Heart right ventricle (tissue), 16 donors: Measurements from ENCODE around the gene GALK2. TPM values are rescaled to one million over a fixed set of nuclear protein-coding genes. Genes with fewer than 3 reads are reported as not detected.

ENCODE experiments used
- ATAC-seq, 8 donors: fragments of 200-7000 bp; cut with Tn5 transposase; one replicate each; pipeline ENCODE4 v1.9.1; 2020; ENCODE audit warnings: mild to moderate bottlenecking in 8 of 8, moderate library complexity in 8 of 8, moderate number of reproducible peaks in 1 of 8
- DNase-seq, 2 donors: peaks; one replicate each; pipeline ENCODE4 v3.0.0-alpha.2; 2020
- H3K27ac ChIP-seq, 10 donors: fragments of 200-600 bp; sonication (generic) in 2 of 10; one replicate each; pipeline versions ENCODE4 v1.5.0 to v1.8.0; 2020 to 2022; ENCODE audit warnings: mild to moderate bottlenecking in 3 of 10
- H3K27me3 ChIP-seq, 7 donors: fragments of 200-600 bp; one replicate each; pipeline ENCODE4 v1.8.0; 2021 to 2022; ENCODE audit warnings: mild to moderate bottlenecking in 2 of 7
- H3K36me3 ChIP-seq, 9 donors: fragments of 200-600 bp; sonication (generic) in 1 of 9; one replicate each; pipeline versions ENCODE4 v1.5.0 to v1.8.0; 2020 to 2022; ENCODE audit warnings: mild to moderate bottlenecking in 2 of 9
- H3K4me1 ChIP-seq, 9 donors: fragments of 200-600 bp; sonication (generic) in 1 of 9; one replicate each; pipeline versions ENCODE4 v1.5.0 to v1.8.0; 2020 to 2022; ENCODE audit warnings: mild to moderate bottlenecking in 4 of 9
- H3K4me3 ChIP-seq, 10 donors: fragments of 200-600 bp; sonication (generic) in 2 of 10; one replicate each; pipeline versions ENCODE4 v1.5.0 to v1.8.0; 2020 to 2022; ENCODE audit warnings: mild to moderate bottlenecking in 7 of 10, moderate library complexity in 2 of 10
- H3K9me3 ChIP-seq, 11 donors: fragments of 200-600 bp in 10 of 11; sonication (generic) in 2 of 11; one replicate each; pipeline versions ENCODE4 v1.5.0 to v1.8.0; 2013 to 2022; ENCODE audit warnings: mild to moderate bottlenecking in 2 of 11, control low read depth in 1 of 11, moderate library complexity in 1 of 11
- CTCF ChIP-seq, 9 donors: fragments of 200-600 bp; sonication (generic) in 2 of 9; IDR thresholded peaks; one replicate each; pipeline versions ENCODE4 v1.5.0 to v1.8.0; 2021 to 2022; ENCODE audit warnings: antibody characterized with exemption in 9 of 9, mild to moderate bottlenecking in 5 of 9, moderate library complexity in 1 of 9
- WGBS, 2 donors: extraction: QIAGEN DNeasy Blood & Tissue Kit; methylation state at CpG; one replicate each; pipeline ENCODE4 v1.1.7; 2013; ENCODE audit warnings: inconsistent platforms in 1 of 2; 5-methylcytosine and 5-hydroxymethylcytosine counted together
- intact Hi-C, 10 donors: fragments of 100-400 bp; cut with DNase I; formaldehyde crosslinking; loops; one replicate each; pipeline versions ENCODE4 v1.11.1 to v1.14.2; 2022
- long read RNA-seq, 3 donors: library from polyadenylated mRNA; unstranded; transcript quantifications; one replicate each; pipeline ENCODE4 v2.0.0, GENCODE V29; 2020 to 2021
- polyA plus RNA-seq, 2 donors: library from polyadenylated mRNA; stranded (reverse); fragments of 200-250 nt; gene quantifications; one replicate each; pipeline ENCODE4 v1.2.3, GENCODE V29; 2013
- total RNA-seq, 10 donors: library from RNA; stranded (reverse); fragmentation: NEBNext Ultra II Directional in 3 of 10; extraction: Animal tissue kit (Norgen Biotek cat#: 25700) in 3 of 10; gene quantifications; one replicate each; pipeline versions ENCODE4 v1.2.1 to v1.2.4, GENCODE V29; 2021 to 2023
- donor health status: Arrhythmogenic right ventricular cardiomyopathy.
- donor health status: ischemic (EF 13 %, LVEDD 7.1; RV severe dilation, severe dysfunction).
- donor health status: healthy with polysubstance abuse.
- donor health status: DM: no; HTN: yes; CAD: no.
- donor health status: DM: no; HTN: no; CAD: no.
- donor health status: ischemic (EF 25% LVEDD 6.9; RV normal size, moderate dysfunction).
- donor health status: ischemic (EF 25% LVEDD 5.7; RV mildly dilated, moderate dysfunction).
- donor health status: healthy.
- donor health status: DM: yes; HTN: yes; CAD: no.
- donor health status: Ischemic cardiomyopathy.
- donor health status: ischemic (EF 35%, LVEDD 5.7; RV mildly dilated, moderate dysfunction).
- donor health status: nonischemic (EF 11% LVEDD 7.7; RV severe dilation, severe dysfunction).
- donor health status: DM: yes; HTN: yes; CAD: no.
- donor health status: PGD.
- donor health status: ischemic (EF 29% LVEDD 5.4; RV normal size, mild dysfunction).
- donor health status: nonischemic (EF 23%, LVEDD 6.1; RV moderate dilation, normal function).

Gene GALK2
- 10 to 100 TPM; 28.6 to 43.9 (median 37.6) TPM for total RNA-seq
- 10 to 100 TPM in 1 of 2 donors, 1 to 10 TPM in 1; 6.2 to 30.5 TPM for polyA plus RNA-seq
- long read RNA-seq, donor 1, full-length matches to known transcripts: 12 of 36 reads
- long read RNA-seq, donor 1, partial matches to known transcripts: 2 of 36 reads
- long read RNA-seq, donor 1, other reads (novel, unspliced or antisense): 22 of 36 reads
- long read RNA-seq, donor 2, full-length matches to known transcripts: 11 of 42 reads
- long read RNA-seq, donor 2, partial matches to known transcripts: 1 of 42 reads
- long read RNA-seq, donor 2, other reads (novel, unspliced or antisense): 30 of 42 reads
- long read RNA-seq, donor 3, full-length matches to known transcripts: 39 of 118 reads
- long read RNA-seq, donor 3, partial matches to known transcripts: 23 of 118 reads
- long read RNA-seq, donor 3, other reads (novel, unspliced or antisense): 56 of 118 reads

GRCh38 chr15:49169880-49170597, at the start of gene GALK2:
TSS of gene GALK2 (plus strand) at chr15:49170247. CDS start at chr15:49170323, 76 bp downstream.
- H3K36me3 ChIP-seq: no peaks in the 10 kb centered on the region
- peak within 1 kb of the TSS in 9 of 10 donors; percentile 31 to 90 (median 75) for H3K27ac ChIP-seq
- TF ChIP-seq CTCF (IDR thresholded peaks at IDR 0.05): no peak
- ATAC-seq (peak; percentile 96 to 99 (median 98)), DNase-seq (peak; percentile 78 to 81)
- no peaks in the 10 kb centered on the region for H3K27me3 ChIP-seq
- intact Hi-C loops: no loop called here
- peak within 1 kb of the TSS; percentile 23 to 81 (median 66) for H3K4me3 ChIP-seq
- peaks cover 0 to 21% (median 10%) of the 10 kb centered on the region in 9 donors for H3K4me1 ChIP-seq
- H3K9me3 ChIP-seq: no peaks in the 10 kb centered on the region
- 6 to 7% methylated on average over 30 of the region's 30 CpGs for WGBS, 2 donors

- no peaks in the 10 kb centered on the region for H3K27me3 ChIP-seq
- H3K36me3 ChIP-seq: peaks cover 0 to 43% (median 6%) of the 10 kb centered on the region in 9 donors
- H3K4me3 ChIP-seq: no peak overlapping the region
- DNase-seq: no peak
- WGBS, 2 donors: 78 to 83% methylated on average over 4 of the region's 4 CpGs
- H3K27ac ChIP-seq: no peak overlapping the region
- no peak for TF ChIP-seq CTCF (IDR thresholded peaks at IDR 0.05)
- ATAC-seq: no peak
- intact Hi-C loops: loop anchor here in 2 of 10 donors (10.0 kb wide), 2 partner anchors 76 to 96 kb away; partner anchors contain the start of gene SECISBP2L (in 1 of the 2)
- H3K4me1 ChIP-seq: peaks cover 0 to 10% (median 0%) of the 10 kb centered on the region in 9 donors
- H3K9me3 ChIP-seq: no peaks in the 10 kb centered on the region
Measured at GRCh38 chr15:49120832-49121231, 49.2 kb upstream of the GALK2 start.

- Histone ChIP-seq H3K9me3 (no peaks in the 10 kb centered on the region), H3K4me3 (no peak overlapping the region), H3K4me1 (peaks cover 0 to 10% (median 0%) of the 10 kb centered on the region in 9 donors), H3K27me3 (no peaks in the 10 kb centered on the region), H3K27ac (no peak overlapping the region), H3K36me3 (peaks cover 0 to 50% (median 6%) of the 10 kb centered on the region in 9 donors)
- intact Hi-C loops: loop anchor here in 2 of 10 donors (10.0 kb wide), 2 partner anchors 77 to 97 kb away; partner anchors contain the start of gene SECISBP2L (in 1 of the 2)
- WGBS, 2 donors: 43 to 66% methylated on average over 1 of the region's 1 CpG
- no peak for TF ChIP-seq CTCF (IDR thresholded peaks at IDR 0.05)
- ATAC-seq (peak in 2 of 8 donors; percentile 26 to 69), DNase-seq (no peak)
Measured at GRCh38 chr15:49121901-49122300, 48.1 kb upstream of the GALK2 start.

GRCh38 chr15:49122541-49123062, 47.4 kb upstream of the GALK2 start:
- ATAC-seq: no peak
- no peak overlapping the region for H3K4me3 ChIP-seq
- H3K27ac ChIP-seq: no peak overlapping the region
- DNase-seq: no peak
- H3K4me1 ChIP-seq: peaks cover 0 to 10% (median 0%) of the 10 kb centered on the region in 9 donors
- no peaks in the 10 kb centered on the region for H3K27me3 ChIP-seq
- intact Hi-C loops: loop anchor here in 2 of 10 donors (10.0 kb wide), 2 partner anchors 78 to 98 kb away; partner anchors contain the start of gene SECISBP2L (in 1 of the 2)
- peaks cover 0 to 50% (median 13%) of the 10 kb centered on the region in 9 donors for H3K36me3 ChIP-seq
- no peak for TF ChIP-seq CTCF (IDR thresholded peaks at IDR 0.05)
- WGBS, 2 donors: 81 to 82% methylated on average over 1 of the region's 1 CpG
- H3K9me3 ChIP-seq: no peaks in the 10 kb centered on the region
